Stimulated activated CD8-positive, alpha-beta memory T cell treated with anti-CD3 and anti-CD28 coated beads, Interleukin-4, amount 100 ng/mL, for 24 hours (primary cell): ENCODE data around the gene ZFYVE28.

Experiments used
- DNase-seq: peaks from one replicate; pipeline ENCODE4 v3.0.0-alpha.2; 2020; ENCODE audit warnings: low read depth

Gene ZFYVE28

DNA sequence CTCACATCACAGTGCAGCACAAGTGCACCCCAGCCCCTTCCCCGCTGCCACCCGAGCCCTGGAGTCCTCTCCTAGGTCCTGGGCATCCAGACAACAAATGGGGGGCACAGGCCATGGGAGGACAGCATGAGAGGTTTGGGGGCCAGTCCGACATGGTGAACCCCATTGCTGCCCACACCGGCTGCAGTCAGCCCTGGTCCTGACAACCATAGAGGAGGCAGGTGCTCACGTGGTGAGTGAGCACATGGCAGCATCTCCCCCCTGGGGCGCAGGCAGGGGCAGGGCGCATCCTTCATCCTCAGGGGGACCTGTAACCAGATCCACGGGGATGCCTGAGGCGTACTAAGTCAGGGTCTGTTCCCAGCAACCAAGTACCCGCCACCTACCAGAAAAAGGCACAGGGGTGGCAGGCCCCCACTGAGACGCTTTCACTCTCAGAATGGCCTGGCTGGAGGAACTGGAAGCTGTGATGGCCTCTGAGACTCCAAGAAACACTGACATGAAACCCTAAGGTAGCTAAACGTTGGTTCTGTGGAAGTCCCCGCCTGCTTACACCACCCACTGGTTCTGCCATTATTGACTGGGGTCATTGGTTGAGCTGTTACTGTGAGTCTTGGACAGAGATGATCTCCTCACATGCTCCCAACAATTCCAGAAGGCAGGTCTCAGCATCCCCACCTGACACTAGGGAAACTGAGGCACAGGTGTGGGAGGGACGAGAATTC, 6.5 kb downstream of the ZFYVE28 start:
- no peak for DNase-seq

- DNase-seq, result no peak
Measured at GRCh38 chr4:2409381-2409783, 9.1 kb downstream of the ZFYVE28 start.

GRCh38 chr4:2408976-2409375, 9.5 kb downstream of the ZFYVE28 start:
- DNase-seq, result no peak

- DNase-seq, result no peak
Measured at GRCh38 chr4:2408401-2408958, 10.0 kb downstream of the ZFYVE28 start.

- no peak for DNase-seq
Measured at GRCh38 chr4:2407991-2408342, 10.5 kb downstream of the ZFYVE28 start.

DNA sequence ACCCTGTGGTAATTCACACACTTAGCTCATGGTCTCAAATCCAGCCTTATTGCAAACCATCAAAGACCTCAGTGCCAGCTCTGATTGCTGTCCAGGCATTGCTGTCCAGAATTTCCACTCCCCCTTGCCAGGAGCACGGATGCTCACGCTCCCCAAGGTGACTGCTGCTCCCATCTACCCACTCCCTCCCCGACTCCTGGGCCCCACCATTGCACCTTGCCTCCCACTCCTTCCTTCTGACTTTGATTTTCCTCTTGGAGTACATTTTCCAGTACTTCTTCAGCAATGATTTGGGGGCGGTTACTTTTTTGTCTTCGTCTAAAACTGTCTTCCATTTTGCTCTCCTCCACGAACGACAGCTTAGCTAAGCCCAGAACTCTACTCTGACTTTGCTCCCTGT, 11.5 kb downstream of the ZFYVE28 start:
- DNase-seq, result no peak

GRCh38 chr4:2406406-2406805, 12.0 kb downstream of the ZFYVE28 start:
- DNase-seq, result no peak

DNA sequence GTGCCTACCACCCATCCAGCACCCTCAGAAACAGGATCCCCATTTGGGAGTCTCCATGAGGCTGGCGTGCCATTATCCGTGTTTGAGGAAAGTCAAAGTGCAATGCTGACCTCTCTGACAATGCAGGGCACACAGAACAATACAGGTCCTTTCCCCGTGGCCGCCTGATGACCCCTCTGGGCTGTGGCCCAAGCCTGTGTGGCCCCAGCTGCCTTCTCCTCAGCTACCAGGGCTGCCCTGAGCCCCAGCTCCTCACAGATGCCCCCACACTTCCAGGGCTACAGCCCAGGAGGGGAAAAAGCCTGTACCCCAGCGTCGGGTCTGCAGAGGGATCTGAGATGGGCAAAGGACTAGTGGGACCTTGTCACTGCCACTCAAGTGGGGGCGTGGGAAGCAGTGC, 15.5 kb downstream of the ZFYVE28 start:
- DNase-seq, result no peak

DNA sequence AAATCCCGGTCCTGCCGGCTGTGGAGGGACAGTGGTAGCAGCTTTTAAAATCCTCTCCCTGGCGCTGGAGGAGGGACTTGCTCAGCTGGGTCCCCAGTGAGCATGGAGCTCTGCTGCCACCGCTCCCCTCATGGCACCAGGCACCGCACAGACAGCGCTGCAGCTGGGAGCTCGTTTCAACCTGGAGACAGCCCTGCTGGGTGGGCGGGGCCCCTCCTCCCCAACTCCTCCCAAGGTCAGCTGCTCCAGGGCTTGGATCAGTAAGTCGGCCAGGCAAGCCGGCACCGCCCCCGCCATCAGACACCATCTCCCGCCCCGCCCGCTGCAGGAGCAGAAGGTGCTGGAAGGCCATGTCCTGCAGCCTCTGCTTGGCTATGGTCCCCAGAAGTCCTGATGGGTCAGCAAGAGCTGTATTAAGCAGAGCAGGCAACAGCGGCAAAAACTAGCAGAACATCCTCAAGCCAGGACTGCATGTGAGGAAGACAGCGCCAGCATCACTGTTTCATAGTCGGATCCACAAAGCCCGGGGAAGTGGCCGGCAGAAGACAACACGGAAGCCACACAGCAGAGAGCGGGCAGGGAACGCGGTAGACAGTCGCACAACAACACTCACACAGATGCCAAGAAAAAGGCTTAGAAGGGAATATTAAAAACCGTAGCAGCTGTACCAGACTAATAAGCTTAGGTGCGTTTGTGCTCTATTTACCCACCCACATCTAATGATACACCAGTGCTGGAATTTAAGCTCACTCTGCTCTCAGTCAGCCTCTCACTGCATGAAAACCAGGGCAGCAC, 16.2 kb downstream of the ZFYVE28 start:
- no peak for DNase-seq

DNA sequence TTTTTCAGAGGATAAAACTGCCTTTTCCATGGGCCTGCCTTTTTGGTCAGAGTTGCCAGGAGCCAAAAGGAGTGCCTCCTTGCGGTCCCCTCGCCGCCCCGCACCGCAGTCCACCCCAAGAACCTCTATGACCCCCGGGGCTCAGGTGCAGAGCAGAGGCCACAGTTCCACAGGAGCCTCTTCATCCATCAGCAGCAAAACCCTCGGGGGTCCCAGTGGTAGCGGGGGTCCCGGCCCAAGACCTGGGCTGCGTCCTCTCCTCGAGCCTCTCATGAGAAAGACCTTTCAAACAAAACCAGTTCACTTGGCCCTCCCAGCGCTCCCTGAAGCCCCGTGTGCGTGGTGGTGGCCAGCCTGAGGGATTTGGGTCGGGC, 16.8 kb downstream of the ZFYVE28 start:
- no peak for DNase-seq

GRCh38 chr4:2400841-2401609, 17.4 kb downstream of the ZFYVE28 start:
- DNase-seq, result no peak

DNA sequence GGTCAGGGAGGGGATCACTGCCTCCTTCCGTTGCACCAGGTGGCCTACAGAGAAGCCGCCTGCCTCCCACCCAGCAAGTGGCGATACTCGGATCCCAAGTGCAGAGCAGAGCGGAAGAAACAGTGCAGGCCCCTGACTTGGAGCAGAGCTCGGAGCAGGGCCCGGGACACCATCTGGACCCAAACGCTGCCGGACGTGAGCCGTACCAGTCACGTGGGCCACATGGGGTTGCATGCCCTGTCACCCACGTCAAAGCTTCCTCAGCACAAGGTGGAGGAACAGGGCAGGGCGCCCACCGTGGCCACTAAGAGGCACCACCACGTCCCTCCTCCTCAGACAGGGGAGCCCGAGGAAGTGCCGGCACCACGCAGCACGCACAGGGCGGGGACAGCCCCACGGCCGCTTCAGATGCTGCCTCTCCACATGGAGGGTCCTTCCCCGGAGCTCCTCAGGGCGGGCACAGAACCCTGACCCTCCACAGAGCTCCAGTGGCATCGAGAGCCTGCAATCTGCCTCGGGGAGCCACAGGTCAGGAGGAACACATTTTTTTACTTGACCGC, 18.7 kb downstream of the ZFYVE28 start:
- no peak for DNase-seq

DNA sequence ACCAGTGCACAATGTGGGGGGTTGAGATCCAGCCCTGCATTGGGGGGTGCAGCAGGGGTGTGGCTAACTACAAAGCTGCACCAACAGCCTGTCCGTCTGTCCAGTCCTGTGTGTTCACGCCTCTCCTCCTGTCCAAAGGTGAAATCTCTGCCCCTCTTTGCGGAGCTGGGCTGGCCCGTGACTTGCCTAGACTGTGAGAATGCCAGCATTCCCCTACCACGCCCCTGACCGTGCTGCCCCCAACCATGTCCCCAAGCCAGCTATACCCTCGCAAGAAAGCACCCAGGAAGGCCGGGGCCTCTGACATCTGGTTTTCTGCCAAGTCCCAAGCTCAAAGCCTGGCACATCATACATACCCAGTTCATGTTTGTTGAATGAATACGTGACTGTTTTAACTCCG, 19.2 kb downstream of the ZFYVE28 start:
- no peak for DNase-seq

GRCh38 chr4:2397596-2398379, 20.7 kb downstream of the ZFYVE28 start:
- DNase-seq, result no peak

- no peak for DNase-seq
Measured at GRCh38 chr4:2396781-2397368, 21.6 kb downstream of the ZFYVE28 start.

GRCh38 chr4:2395584-2395983, 22.9 kb downstream of the ZFYVE28 start:
- no peak for DNase-seq

GRCh38 chr4:2395038-2395437, 23.4 kb downstream of the ZFYVE28 start:
- no peak for DNase-seq

GRCh38 chr4:2394528-2394927, 23.9 kb downstream of the ZFYVE28 start:
- no peak for DNase-seq

GRCh38 chr4:2393353-2394270, 24.8 kb downstream of the ZFYVE28 start:
- DNase-seq, result no peak

- no peak for DNase-seq
Measured at GRCh38 chr4:2390784-2391421, 27.5 kb downstream of the ZFYVE28 start.
